ENCODE data around the gene ENPEP.

DNA sequence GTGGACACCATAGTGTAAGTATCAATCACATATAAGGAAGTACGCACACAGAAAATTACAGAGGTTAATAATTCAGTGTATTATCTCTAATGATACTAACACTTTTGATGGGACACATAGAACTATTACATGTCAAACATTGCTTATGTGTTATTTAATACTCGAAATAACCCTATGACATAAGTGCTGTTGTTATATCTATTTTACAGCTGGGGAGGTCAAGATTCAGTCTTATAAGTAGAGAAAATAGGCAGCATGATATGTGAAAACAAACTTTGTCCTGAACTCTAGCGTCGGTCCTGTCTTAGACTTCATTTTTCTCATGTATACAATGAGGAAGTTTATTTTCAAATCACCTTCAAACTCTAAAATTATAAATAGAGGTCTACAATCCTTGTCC, 23.2 kb downstream of the ENPEP start:
- TF ChIP-seq, protein P1, sequence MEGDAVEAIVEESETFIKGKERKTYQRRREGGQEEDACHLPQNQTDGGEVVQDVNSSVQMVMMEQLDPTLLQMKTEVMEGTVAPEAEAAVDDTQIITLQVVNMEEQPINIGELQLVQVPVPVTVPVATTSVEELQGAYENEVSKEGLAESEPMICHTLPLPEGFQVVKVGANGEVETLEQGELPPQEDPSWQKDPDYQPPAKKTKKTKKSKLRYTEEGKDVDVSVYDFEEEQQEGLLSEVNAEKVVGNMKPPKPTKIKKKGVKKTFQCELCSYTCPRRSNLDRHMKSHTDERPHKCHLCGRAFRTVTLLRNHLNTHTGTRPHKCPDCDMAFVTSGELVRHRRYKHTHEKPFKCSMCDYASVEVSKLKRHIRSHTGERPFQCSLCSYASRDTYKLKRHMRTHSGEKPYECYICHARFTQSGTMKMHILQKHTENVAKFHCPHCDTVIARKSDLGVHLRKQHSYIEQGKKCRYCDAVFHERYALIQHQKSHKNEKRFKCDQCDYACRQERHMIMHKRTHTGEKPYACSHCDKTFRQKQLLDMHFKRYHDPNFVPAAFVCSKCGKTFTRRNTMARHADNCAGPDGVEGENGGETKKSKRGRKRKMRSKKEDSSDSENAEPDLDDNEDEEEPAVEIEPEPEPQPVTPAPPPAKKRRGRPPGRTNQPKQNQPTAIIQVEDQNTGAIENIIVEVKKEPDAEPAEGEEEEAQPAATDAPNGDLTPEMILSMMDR (IDR thresholded peaks at IDR 0.05), result no peak
- TF ChIP-seq POLR2AphosphoS5 (IDR thresholded peaks at IDR 0.05) (no peak), POLR2A (IDR thresholded peaks at IDR 0.05) (no peak), EP300 (IDR thresholded peaks at IDR 0.05) (no peak)
